ENCODE measurements around the gene ANKMY2. TPM values are rescaled to one million over a fixed set of nuclear protein-coding genes. Genes with fewer than 3 reads are reported as not detected.

ANKMY2 gene
- total and polyA plus RNA-seq, 7 donors = 11.9 to 21.1 (median 16.4) TPM

GRCh38 chr7:16655394-16655793 lies 9.8 kb upstream of the ANKMY2 start:
- no peak for TF ChIP-seq CTCF (IDR thresholded peaks at IDR 0.05)
- TF ChIP-seq POLR2A (IDR thresholded peaks at IDR 0.05) = no peak
- TF ChIP-seq EP300 (IDR thresholded peaks at IDR 0.05) = no peak
- TF ChIP-seq POLR2AphosphoS5 (IDR thresholded peaks at IDR 0.05) = no peak
- no peak for DNase-seq
- no peaks in the 10 kb centered on the region for H3K27me3 ChIP-seq
- peaks cover 0 to 5% (median 4%) of the 10 kb centered on the region in 4 donors for H3K4me1 ChIP-seq
- H3K36me3 ChIP-seq = no peaks in the 10 kb centered on the region
- H3K4me3 ChIP-seq = no peak overlapping the region
- no peaks in the 10 kb centered on the region for H3K9me3 ChIP-seq
- intact Hi-C loops (cut with DNase I) = no loop called here
- no peak overlapping the region for H3K27ac ChIP-seq

- intact Hi-C loops (cut with DNase I) = no loop called here
- H3K27me3 ChIP-seq = no peaks in the 10 kb centered on the region
- TF ChIP-seq POLR2AphosphoS5 (IDR thresholded peaks at IDR 0.05) = no peak
- no peak for TF ChIP-seq POLR2A (IDR thresholded peaks at IDR 0.05)
- no peak for TF ChIP-seq EP300 (IDR thresholded peaks at IDR 0.05)
- TF ChIP-seq CTCF (IDR thresholded peaks at IDR 0.05) = no peak
- no peak for DNase-seq
- no peak overlapping the region for H3K4me3 ChIP-seq
- no peak overlapping the region for H3K27ac ChIP-seq
- peaks cover 0 to 5% (median 4%) of the 10 kb centered on the region in 4 donors for H3K4me1 ChIP-seq
- no peaks in the 10 kb centered on the region for H3K36me3 ChIP-seq
- H3K9me3 ChIP-seq = no peaks in the 10 kb centered on the region
- 36 to 67% methylated on average over 2 of the region's 2 CpGs for WGBS, 2 donors
Observed at GRCh38 chr7:16652888-16653287, 7.3 kb upstream of the ANKMY2 start.

GRCh38 chr7:16652240-16652583 lies 6.7 kb upstream of the ANKMY2 start:
- Histone ChIP-seq H3K4me1 (peaks cover 0 to 11% (median 7%) of the 10 kb centered on the region in 4 donors), H3K9me3 (no peaks in the 10 kb centered on the region), H3K27ac (no peak overlapping the region), H3K36me3 (no peaks in the 10 kb centered on the region), H3K4me3 (no peak overlapping the region), H3K27me3 (no peaks in the 10 kb centered on the region)
- WGBS, 2 donors = 89 to 90% methylated on average over 7 of the region's 7 CpGs
- DNase-seq = no peak
- intact Hi-C loops (cut with DNase I) = no loop called here
- TF ChIP-seq POLR2A (IDR thresholded peaks at IDR 0.05) (no peak), POLR2AphosphoS5 (IDR thresholded peaks at IDR 0.05) (no peak), CTCF (IDR thresholded peaks at IDR 0.05) (no peak), EP300 (IDR thresholded peaks at IDR 0.05) (no peak)

GRCh38 chr7:16651396-16652239 lies 6.1 kb upstream of the ANKMY2 start:
- H3K36me3 ChIP-seq = no peaks in the 10 kb centered on the region
- no peak overlapping the region for H3K4me3 ChIP-seq
- no peak for TF ChIP-seq POLR2A (IDR thresholded peaks at IDR 0.05)
- TF ChIP-seq POLR2AphosphoS5 (IDR thresholded peaks at IDR 0.05) = no peak
- TF ChIP-seq EP300 (IDR thresholded peaks at IDR 0.05) = no peak
- TF ChIP-seq CTCF (IDR thresholded peaks at IDR 0.05) = no peak
- no peaks in the 10 kb centered on the region for H3K9me3 ChIP-seq
- no peaks in the 10 kb centered on the region for H3K27me3 ChIP-seq
- DNase-seq = no peak
- 57 to 90% methylated on average over 9 of the region's 9 CpGs for WGBS, 2 donors
- intact Hi-C loops (cut with DNase I) = no loop called here
- H3K27ac ChIP-seq = no peak overlapping the region
- H3K4me1 ChIP-seq = peaks cover 0 to 17% (median 12%) of the 10 kb centered on the region in 4 donors

Data from sigmoid colon (tissue), 7 donors.